Measurements from ENCODE around the gene KRT222.

The KRT222 gene

GRCh38 chr17:40632216-40632615 lies 32.8 kb downstream of the KRT222 start:
- no peak for TF ChIP-seq CTCF (IDR thresholded peaks at IDR 0.05; ENCODE audit: low read depth, low read length)
- no peak overlapping the region for H3K4me3 ChIP-seq (ENCODE audit: low read depth, low read length)
- no peak for DNase-seq (ENCODE audit: low read depth, low spot score)
- in situ Hi-C loops (cut with HindIII; ENCODE audit: low sequenced_read_pairs) = no loop called here

- no peak overlapping the region for H3K4me3 ChIP-seq (ENCODE audit: low read depth, low read length)
- no peak for TF ChIP-seq CTCF (IDR thresholded peaks at IDR 0.05; ENCODE audit: low read depth, low read length)
- in situ Hi-C loops (cut with HindIII; ENCODE audit: low sequenced_read_pairs) = no loop called here
- DNase-seq (ENCODE audit: low read depth, low spot score) = no peak
Observed at GRCh38 chr17:40629842-40630241, 35.1 kb downstream of the KRT222 start.

GRCh38 chr17:40625311-40625710 lies 39.7 kb downstream of the KRT222 start:
- in situ Hi-C loops (cut with HindIII; ENCODE audit: low sequenced_read_pairs) = no loop called here
- H3K4me3 ChIP-seq (ENCODE audit: low read depth, low read length) = no peak overlapping the region
- no peak for DNase-seq (ENCODE audit: low read depth, low spot score)
- no peak for TF ChIP-seq CTCF (IDR thresholded peaks at IDR 0.05; ENCODE audit: low read depth, low read length)

GRCh38 chr17:40623419-40624210 lies 41.4 kb downstream of the KRT222 start:
- no peak for DNase-seq (ENCODE audit: low read depth, low spot score)
- no peak for TF ChIP-seq CTCF (IDR thresholded peaks at IDR 0.05; ENCODE audit: low read depth, low read length)
- in situ Hi-C loops (cut with HindIII; ENCODE audit: low sequenced_read_pairs) = no loop called here
- no peak overlapping the region for H3K4me3 ChIP-seq (ENCODE audit: low read depth, low read length)

GRCh38 chr17:40622509-40622928 lies 42.5 kb downstream of the KRT222 start:
- no peak for DNase-seq (ENCODE audit: low read depth, low spot score)
- no peak for TF ChIP-seq CTCF (IDR thresholded peaks at IDR 0.05; ENCODE audit: low read depth, low read length)
- in situ Hi-C loops (cut with HindIII; ENCODE audit: low sequenced_read_pairs) = no loop called here
- no peak overlapping the region for H3K4me3 ChIP-seq (ENCODE audit: low read depth, low read length)

GRCh38 chr17:40621578-40621977 lies 43.4 kb downstream of the KRT222 start:
- in situ Hi-C loops (cut with HindIII; ENCODE audit: low sequenced_read_pairs) = no loop called here
- H3K4me3 ChIP-seq (ENCODE audit: low read depth, low read length) = no peak overlapping the region
- TF ChIP-seq CTCF (IDR thresholded peaks at IDR 0.05; ENCODE audit: low read depth, low read length) = no peak
- DNase-seq (ENCODE audit: low read depth, low spot score) = no peak

All from astrocyte of the spinal cord (primary cell).